Endothelial cell (in vitro differentiated cells): ENCODE measurements around the gene MTMR12. TPM values are rescaled to one million over a fixed set of nuclear protein-coding genes. Genes with fewer than 3 reads are reported as not detected.
A peak's percentile ranks its signal among the peaks of the same experiment; 100 is the strongest.
"Not testable (repeated sequence)": the region's sequence is repeated elsewhere in the genome, so short reads cannot be mapped to it uniquely, and the experiment has no call there.

Source experiments
- DNase-seq: peaks from one replicate; pipeline ENCODE4 v3.0.0; 2021; ENCODE audit warnings: low spot score
- H3K27ac Mint-ChIP-seq: one replicate; pipeline ENCODE4 v1.8.0; 2021; ENCODE audit warnings: mixed read lengths, inconsistent platforms; ENCODE audit not compliant: unreplicated experiment
- H3K27me3 Mint-ChIP-seq: one replicate; pipeline ENCODE4 v1.8.0; 2021; ENCODE audit warnings: mild to moderate bottlenecking, moderate library complexity, mixed read lengths, inconsistent platforms; ENCODE audit not compliant: unreplicated experiment
- H3K36me3 Mint-ChIP-seq: one replicate; pipeline ENCODE4 v1.8.0; 2021; ENCODE audit warnings: mild to moderate bottlenecking, low read depth, mixed read lengths, inconsistent platforms; ENCODE audit not compliant: unreplicated experiment
- H3K4me1 Mint-ChIP-seq: one replicate; pipeline ENCODE4 v1.8.0; 2021; ENCODE audit warnings: mild to moderate bottlenecking, mixed read lengths, inconsistent platforms; ENCODE audit not compliant: unreplicated experiment
- H3K4me3 Mint-ChIP-seq: one replicate; pipeline ENCODE4 v1.8.0; 2021; ENCODE audit warnings: mild to moderate bottlenecking, mixed read lengths, inconsistent platforms; ENCODE audit not compliant: unreplicated experiment
- H3K9me3 Mint-ChIP-seq: one replicate; pipeline ENCODE4 v1.8.0; 2021; ENCODE audit warnings: mixed read lengths, inconsistent platforms; ENCODE audit not compliant: unreplicated experiment
- total RNA-seq: library from RNA; stranded (reverse); fragmentation: NEBNext Ultra II Directional; extraction: Animal tissue kit (Norgen Biotek cat#: 25700); gene quantifications from one replicate; pipeline ENCODE4 v1.2.1, GENCODE V29; 2021; ENCODE audit not compliant: unreplicated experiment
- TF ChIP-seq, protein P1 (sequence below): fragments of 200-600 bp; sonication (generic); IDR thresholded peaks from one replicate; pipeline ENCODE4 v1.5.0; 2021; ENCODE audit warnings: antibody characterized with exemption; ENCODE audit not compliant: unreplicated experiment

Gene MTMR12
- total RNA-seq, 1 donor from 2014 or later: 39.4 TPM

DNA sequence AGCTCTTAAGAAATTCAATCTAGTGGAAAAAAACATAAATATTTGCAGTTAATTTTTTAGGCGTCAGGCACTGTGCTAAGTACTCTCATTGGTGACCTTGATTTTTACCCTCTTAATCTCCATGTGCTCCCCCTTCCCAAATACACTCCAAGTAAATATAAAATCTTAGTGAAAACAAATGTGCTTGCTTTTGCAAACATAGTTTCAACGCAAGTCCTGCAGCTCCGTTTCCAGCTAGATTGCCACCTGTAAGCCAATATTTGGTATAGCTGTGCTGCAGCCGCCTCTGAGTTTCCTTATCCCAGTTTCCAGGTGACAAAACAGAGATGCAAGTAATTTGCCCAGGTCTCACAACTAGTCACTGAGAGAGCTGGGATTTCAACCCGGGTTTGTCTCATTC is 1.9 kb upstream of the MTMR12 start:
- Mint-ChIP-seq H3K27me3 (peaks cover 15% of the 10 kb centered on the region), H3K4me3 (peak overlapping the region; percentile 65), H3K36me3 (peaks cover 6% of the 10 kb centered on the region), H3K4me1 (peaks cover 19% of the 10 kb centered on the region), H3K27ac (no peak overlapping the region), H3K9me3 (no peaks in the 10 kb centered on the region)
- TF ChIP-seq, protein P1, sequence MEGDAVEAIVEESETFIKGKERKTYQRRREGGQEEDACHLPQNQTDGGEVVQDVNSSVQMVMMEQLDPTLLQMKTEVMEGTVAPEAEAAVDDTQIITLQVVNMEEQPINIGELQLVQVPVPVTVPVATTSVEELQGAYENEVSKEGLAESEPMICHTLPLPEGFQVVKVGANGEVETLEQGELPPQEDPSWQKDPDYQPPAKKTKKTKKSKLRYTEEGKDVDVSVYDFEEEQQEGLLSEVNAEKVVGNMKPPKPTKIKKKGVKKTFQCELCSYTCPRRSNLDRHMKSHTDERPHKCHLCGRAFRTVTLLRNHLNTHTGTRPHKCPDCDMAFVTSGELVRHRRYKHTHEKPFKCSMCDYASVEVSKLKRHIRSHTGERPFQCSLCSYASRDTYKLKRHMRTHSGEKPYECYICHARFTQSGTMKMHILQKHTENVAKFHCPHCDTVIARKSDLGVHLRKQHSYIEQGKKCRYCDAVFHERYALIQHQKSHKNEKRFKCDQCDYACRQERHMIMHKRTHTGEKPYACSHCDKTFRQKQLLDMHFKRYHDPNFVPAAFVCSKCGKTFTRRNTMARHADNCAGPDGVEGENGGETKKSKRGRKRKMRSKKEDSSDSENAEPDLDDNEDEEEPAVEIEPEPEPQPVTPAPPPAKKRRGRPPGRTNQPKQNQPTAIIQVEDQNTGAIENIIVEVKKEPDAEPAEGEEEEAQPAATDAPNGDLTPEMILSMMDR: no peak
- no peak for DNase-seq

DNA sequence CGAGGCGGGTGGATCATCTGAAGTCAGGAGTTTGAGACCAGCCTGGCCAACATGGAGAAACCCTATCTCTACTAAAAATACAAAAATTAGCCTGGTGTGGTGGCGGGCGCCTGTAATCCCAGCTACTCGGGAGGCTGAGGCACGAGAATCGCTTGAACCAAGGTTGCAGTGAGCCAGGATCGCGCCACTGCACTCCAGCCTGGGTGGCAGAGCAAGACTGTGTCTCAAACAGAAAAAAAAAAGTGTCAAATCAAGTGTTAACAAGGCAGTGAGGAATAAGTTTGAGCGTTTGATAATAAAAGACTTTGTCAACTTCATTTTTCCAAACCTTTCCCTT is 1.4 kb upstream of the MTMR12 start:
- Mint-ChIP-seq H3K27me3 (peaks cover 15% of the 10 kb centered on the region), H3K4me1 (peaks cover 21% of the 10 kb centered on the region), H3K4me3 (peak overlapping the region; percentile 65)
- H3K9me3 Mint-ChIP-seq, DNase-seq, H3K36me3 Mint-ChIP-seq, H3K27ac Mint-ChIP-seq: not testable (repeated sequence)

DNA sequence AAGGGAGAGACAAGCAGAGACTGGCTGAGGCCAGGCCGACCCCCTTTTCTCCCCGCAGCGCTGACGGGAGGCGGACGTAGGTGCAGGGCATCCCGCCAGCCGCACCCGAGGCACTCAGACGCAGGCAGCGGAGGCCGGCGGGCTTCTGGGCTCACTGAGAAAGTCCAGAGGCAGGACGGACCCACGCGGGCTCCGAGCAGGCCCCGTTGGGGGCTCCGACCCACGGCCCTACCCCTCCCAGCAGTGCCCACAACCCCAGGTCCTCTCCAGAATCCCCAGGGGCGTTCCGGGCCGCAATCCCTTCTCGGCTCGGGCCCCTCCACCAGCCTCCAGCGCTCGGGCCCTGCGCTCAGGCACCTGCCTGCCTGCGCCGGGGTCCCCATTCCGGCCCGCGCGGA is 543 bp downstream of the MTMR12 start:
- Mint-ChIP-seq H3K27ac (peak overlapping the region; percentile 91), H3K4me1 (peaks cover 17% of the 10 kb centered on the region), H3K9me3 (no peaks in the 10 kb centered on the region), H3K4me3 (peak overlapping the region; percentile 95), H3K36me3 (peaks cover 8% of the 10 kb centered on the region), H3K27me3 (peaks cover 10% of the 10 kb centered on the region)
- peak; percentile 56 for DNase-seq
- TF ChIP-seq, protein P1: no peak

DNA sequence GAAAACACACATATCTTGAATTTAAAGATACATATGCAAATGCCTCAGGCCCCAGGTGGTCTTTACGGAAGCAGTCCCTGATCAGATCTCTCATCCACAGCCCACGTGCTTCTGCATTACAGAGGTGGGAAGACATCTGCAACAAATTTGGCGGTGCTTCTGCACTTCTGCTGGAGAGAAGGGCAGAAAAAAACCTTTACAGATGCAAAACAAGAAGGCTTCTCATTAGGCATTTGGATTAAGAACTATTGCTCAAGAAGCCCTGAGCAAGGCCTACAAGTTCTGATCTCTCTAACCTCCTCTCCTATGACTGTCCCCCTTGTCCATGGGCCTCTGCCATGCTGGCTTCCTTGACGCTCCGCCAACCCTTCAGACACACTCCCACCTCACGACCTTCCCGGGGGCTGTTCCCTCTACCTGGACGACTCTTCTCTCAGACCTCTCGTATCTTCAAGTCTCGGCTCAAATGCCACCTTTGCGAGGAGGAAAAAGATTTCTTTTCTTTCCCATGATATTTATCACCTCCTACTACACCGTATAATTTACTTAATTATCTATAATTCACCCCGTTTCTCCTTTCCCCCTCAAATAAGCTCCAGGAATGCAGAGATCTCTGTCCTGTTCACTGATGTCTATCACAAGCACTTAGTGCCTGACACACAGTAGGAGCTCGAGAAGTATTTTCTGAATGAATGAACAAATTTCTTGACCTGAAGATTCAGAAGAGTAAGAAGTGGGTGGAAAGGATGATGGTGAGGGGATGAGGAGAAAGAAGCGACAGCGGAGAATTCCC is 1.1 kb downstream of the MTMR12 start:
- H3K4me3 Mint-ChIP-seq: peak overlapping the region; percentile 95
- TF ChIP-seq, protein P1: no peak
- H3K27me3 Mint-ChIP-seq: peaks cover 10% of the 10 kb centered on the region
- H3K4me1 Mint-ChIP-seq: peaks cover 17% of the 10 kb centered on the region
- peaks cover 9% of the 10 kb centered on the region for H3K36me3 Mint-ChIP-seq
- DNase-seq: no peak
- H3K9me3 Mint-ChIP-seq: no peaks in the 10 kb centered on the region
- H3K27ac Mint-ChIP-seq: peak overlapping the region; percentile 91

DNA sequence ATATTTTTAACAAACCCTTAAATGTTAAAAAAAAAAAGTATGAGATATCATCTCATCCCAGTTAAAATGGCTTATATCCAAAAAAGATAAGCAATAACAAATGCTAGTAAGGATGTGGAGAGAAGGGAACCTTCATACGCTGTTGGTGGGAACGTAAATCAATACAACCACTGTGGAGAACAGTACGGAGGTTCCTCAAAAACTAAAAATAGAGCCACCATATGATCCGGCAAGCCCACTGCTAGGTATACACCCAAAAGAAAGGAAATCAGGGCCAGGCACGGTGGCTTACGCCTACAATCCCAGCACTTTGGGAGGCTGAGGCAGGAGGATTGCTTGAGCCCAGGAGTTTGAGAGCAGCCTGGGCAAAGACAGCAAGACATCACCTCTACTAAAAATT is 3.0 kb downstream of the MTMR12 start:
- TF ChIP-seq, protein P1: no peak
- H3K27me3 Mint-ChIP-seq: peaks cover 7% of the 10 kb centered on the region

More for the DNA sequence above, 3.0 kb downstream of the MTMR12 start:
- DNase-seq: no peak
- Mint-ChIP-seq H3K9me3 (no peaks in the 10 kb centered on the region), H3K4me3 (no peak overlapping the region), H3K27ac (no peak overlapping the region), H3K36me3 (peaks cover 10% of the 10 kb centered on the region), H3K4me1 (peaks cover 18% of the 10 kb centered on the region)
